ENCODE results near the gene PPFIBP1. TPM values are rescaled to one million over a fixed set of nuclear protein-coding genes. Genes with fewer than 3 reads are reported as not detected.
A peak's percentile ranks its signal among the peaks of the same experiment; 100 is the strongest.

Gene PPFIBP1
- total and polyA plus RNA-seq, 2 experiments from 2014 or later = 23.9 to 38.6 TPM

DNA sequence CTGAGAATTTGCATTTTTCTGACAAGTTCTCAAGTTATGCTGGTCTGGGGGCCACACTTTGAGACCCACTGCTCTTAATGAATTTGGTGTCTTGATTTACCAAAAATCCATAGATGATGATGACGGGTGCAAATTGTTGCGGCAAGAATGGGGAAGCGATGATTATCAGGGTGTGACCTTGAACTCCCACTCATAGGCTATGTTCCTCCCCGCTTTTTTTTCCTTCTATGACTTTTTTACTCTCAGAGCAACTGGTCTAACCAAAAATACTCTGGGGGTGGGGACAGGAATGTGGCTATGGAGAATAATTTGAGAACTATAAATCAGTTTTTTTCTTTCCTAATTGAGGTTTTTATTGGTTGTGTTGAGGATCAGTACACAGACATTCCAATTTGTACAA, 83.6 kb downstream of the PPFIBP1 start:
- Histone ChIP-seq H3K9me3 (ENCODE audit: low read depth) (no peaks in the 10 kb centered on the region), H3K4me2 (no peak overlapping the region), H3K4me1 (ENCODE audit: insufficient read depth) (peaks cover 21% of the 10 kb centered on the region), H4K20me1 (ENCODE audit: insufficient read depth, poor library complexity, severe bottlenecking) (no peaks in the 10 kb centered on the region), H2AFZ (no peak overlapping the region), H3K9me2 (replicated peaks; ENCODE audit: insufficient read depth) (no peaks in the 10 kb centered on the region), H3K4me3 (no peak overlapping the region), H3K27me3 (no peaks in the 10 kb centered on the region), H3K27ac (peak overlapping the region; percentile 8), H3K36me3 (replicated peaks; ENCODE audit: insufficient read depth, low read depth) (no peaks in the 10 kb centered on the region), H3K79me2 (peaks cover 60% of the 10 kb centered on the region)
- 91% methylated on average over 4 of the region's 4 CpGs for WGBS (ENCODE audit: low lambda C conversion rate, missing lambda C conversion rate)
- TF ChIP-seq CTCF (IDR thresholded peaks at IDR 0.05; ENCODE audit: poor library complexity) (no peak), EZH2phosphoT487 (IDR thresholded peaks at IDR 0.05; ENCODE audit: low read depth, severe bottlenecking, unreplicated experiment) (no peak), EZH2 (IDR thresholded peaks at IDR 0.05; ENCODE audit: borderline replicate concordance) (no peak)
- no peak for DNase-seq (ENCODE audit: low spot score)

GRCh38 chr12:27608890-27609289, 84.9 kb downstream of the PPFIBP1 start:
- H3K4me1 ChIP-seq (ENCODE audit: insufficient read depth) = peaks cover 21% of the 10 kb centered on the region
- H3K9me2 ChIP-seq (replicated peaks; ENCODE audit: insufficient read depth) = no peaks in the 10 kb centered on the region
- H3K79me2 ChIP-seq = peaks cover 56% of the 10 kb centered on the region
- TF ChIP-seq EZH2 (IDR thresholded peaks at IDR 0.05; ENCODE audit: borderline replicate concordance) (no peak), CTCF (IDR thresholded peaks at IDR 0.05; ENCODE audit: poor library complexity) (no peak), EZH2phosphoT487 (IDR thresholded peaks at IDR 0.05; ENCODE audit: low read depth, severe bottlenecking, unreplicated experiment) (no peak)
- no peak overlapping the region for H3K4me2 ChIP-seq
- H3K4me3 ChIP-seq = no peak overlapping the region
- no peaks in the 10 kb centered on the region for H4K20me1 ChIP-seq (ENCODE audit: insufficient read depth, poor library complexity, severe bottlenecking)
- no peak overlapping the region for H2AFZ ChIP-seq
- H3K36me3 ChIP-seq (replicated peaks; ENCODE audit: insufficient read depth, low read depth) = no peaks in the 10 kb centered on the region
- no peak overlapping the region for H3K27ac ChIP-seq
- no peak for DNase-seq (ENCODE audit: low spot score)
- no peaks in the 10 kb centered on the region for H3K9me3 ChIP-seq (ENCODE audit: low read depth)
- 97% methylated on average over 8 of the region's 8 CpGs for WGBS (ENCODE audit: low lambda C conversion rate, missing lambda C conversion rate)
- H3K27me3 ChIP-seq = no peaks in the 10 kb centered on the region

DNA sequence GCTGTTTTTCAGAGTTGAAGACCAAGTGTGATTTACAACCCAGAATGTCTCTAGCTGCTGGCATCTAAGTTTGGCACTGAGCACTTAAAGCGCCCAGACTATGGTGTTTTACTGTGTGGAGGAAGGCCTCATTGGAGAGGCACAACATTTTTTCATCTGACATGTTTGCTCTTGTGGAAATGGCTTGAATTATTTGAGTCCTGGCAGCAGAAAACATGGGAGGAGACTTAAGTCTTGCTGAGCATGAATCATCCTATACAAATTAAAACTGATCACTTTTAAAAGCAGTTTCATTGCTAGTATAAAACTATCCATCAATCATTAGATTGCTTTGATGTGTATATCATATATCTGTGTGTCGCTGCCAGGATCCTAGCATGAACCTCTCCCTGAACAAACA, 86.4 kb downstream of the PPFIBP1 start:
- Histone ChIP-seq H3K27ac (peak overlapping the region; percentile 18), H4K20me1 (ENCODE audit: insufficient read depth, poor library complexity, severe bottlenecking) (no peaks in the 10 kb centered on the region), H3K4me3 (no peak overlapping the region), H3K4me1 (ENCODE audit: insufficient read depth) (peaks cover 31% of the 10 kb centered on the region), H3K9me2 (replicated peaks; ENCODE audit: insufficient read depth) (no peaks in the 10 kb centered on the region), H3K9me3 (ENCODE audit: low read depth) (no peaks in the 10 kb centered on the region), H3K36me3 (replicated peaks; ENCODE audit: insufficient read depth, low read depth) (no peaks in the 10 kb centered on the region), H3K79me2 (peaks cover 49% of the 10 kb centered on the region), H3K27me3 (no peaks in the 10 kb centered on the region), H2AFZ (no peak overlapping the region), H3K4me2 (no peak overlapping the region)
- TF ChIP-seq CTCF (IDR thresholded peaks at IDR 0.05; ENCODE audit: poor library complexity) (no peak), EZH2 (IDR thresholded peaks at IDR 0.05; ENCODE audit: borderline replicate concordance) (no peak), EZH2phosphoT487 (IDR thresholded peaks at IDR 0.05; ENCODE audit: low read depth, severe bottlenecking, unreplicated experiment) (no peak)
- WGBS (ENCODE audit: low lambda C conversion rate, missing lambda C conversion rate) = 61% methylated on average over 2 of the region's 2 CpGs
- DNase-seq (ENCODE audit: low spot score) = no peak

- peaks cover 37% of the 10 kb centered on the region for H3K4me1 ChIP-seq (ENCODE audit: insufficient read depth)
- no peaks in the 10 kb centered on the region for H3K36me3 ChIP-seq (replicated peaks; ENCODE audit: insufficient read depth, low read depth)
- DNase-seq (ENCODE audit: low spot score) = no peak
- H3K79me2 ChIP-seq = peaks cover 34% of the 10 kb centered on the region
- 73% methylated on average over 3 of the region's 3 CpGs for WGBS (ENCODE audit: low lambda C conversion rate, missing lambda C conversion rate)
- no peaks in the 10 kb centered on the region for H3K9me2 ChIP-seq (replicated peaks; ENCODE audit: insufficient read depth)
- TF ChIP-seq EZH2 (IDR thresholded peaks at IDR 0.05; ENCODE audit: borderline replicate concordance) (no peak), EZH2phosphoT487 (IDR thresholded peaks at IDR 0.05; ENCODE audit: low read depth, severe bottlenecking, unreplicated experiment) (no peak), CTCF (IDR thresholded peaks at IDR 0.05; ENCODE audit: poor library complexity) (no peak)
- no peak overlapping the region for H3K4me2 ChIP-seq
- no peak overlapping the region for H3K4me3 ChIP-seq
- no peaks in the 10 kb centered on the region for H3K9me3 ChIP-seq (ENCODE audit: low read depth)
- no peak overlapping the region for H2AFZ ChIP-seq
- no peaks in the 10 kb centered on the region for H3K27me3 ChIP-seq
- H3K27ac ChIP-seq = peak overlapping the region; percentile 66
- no peaks in the 10 kb centered on the region for H4K20me1 ChIP-seq (ENCODE audit: insufficient read depth, poor library complexity, severe bottlenecking)
These were observed 90.4 kb downstream of the PPFIBP1 start for GRCh38 chr12:27614386-27614785.

Data from hepatocyte (in vitro differentiated cells).